GM23248 (cell line): ENCODE results near the gene ERC2. TPM values are rescaled to one million over a fixed set of nuclear protein-coding genes. Genes with fewer than 3 reads are reported as not detected.

Source experiments
- DNase-seq: peaks from one replicate; pipeline ENCODE4 v3.0.0-alpha.2; 2015
- H2AFZ ChIP-seq: fragments of 200-600 bp; sonication (generic); 2 replicates; pipeline ENCODE4 v1.6.1; 2016; ENCODE audit warnings: antibody characterized with exemption
- H3F3A ChIP-seq: fragments of 200-600 bp; sonication (generic); 2 replicates; pipeline ENCODE4 v1.6.1; 2016; ENCODE audit warnings: mild to moderate bottlenecking, antibody characterized with exemption, mixed run types; ENCODE audit not compliant: insufficient read depth
- H3K27ac ChIP-seq: fragments of 200-600 bp; sonication (generic); 2 replicates; pipeline ENCODE4 v1.5.1; 2016; ENCODE audit warnings: mild to moderate bottlenecking
- H3K27me3 ChIP-seq: fragments of 200-600 bp; sonication (generic); replicated peaks from 2 replicates; pipeline ENCODE4 v1.6.1; 2016; ENCODE audit warnings: mild to moderate bottlenecking; ENCODE audit not compliant: insufficient read depth
- H3K36me3 ChIP-seq: fragments of 200-600 bp; sonication (generic); 2 replicates; pipeline ENCODE4 v1.6.1; 2016; ENCODE audit warnings: low read depth, mild to moderate bottlenecking
- H3K4me1 ChIP-seq: fragments of 200-600 bp; sonication (generic); 2 replicates; pipeline ENCODE4 v1.6.1; 2016; ENCODE audit warnings: mild to moderate bottlenecking; ENCODE audit not compliant: insufficient read depth
- H3K4me2 ChIP-seq: fragments of 200-600 bp; sonication (generic); one replicate; pipeline ENCODE4 v1.6.1; 2016; ENCODE audit warnings: mild to moderate bottlenecking; ENCODE audit not compliant: unreplicated experiment
- H3K4me3 ChIP-seq: fragments of 200-600 bp; sonication (generic); 2 replicates; pipeline ENCODE4 v1.5.1; 2016; ENCODE audit warnings: mild to moderate bottlenecking
- H3K79me2 ChIP-seq: fragments of 200-600 bp; sonication (generic); 2 replicates; pipeline ENCODE4 v1.6.1; 2016; ENCODE audit warnings: mild to moderate bottlenecking; ENCODE audit not compliant: insufficient read depth
- H3K9ac ChIP-seq: fragments of 200-600 bp; sonication (generic); 2 replicates; pipeline ENCODE4 v1.6.1; 2016; ENCODE audit warnings: mild to moderate bottlenecking
- H3K9me2 ChIP-seq: fragments of 200-600 bp; sonication (generic); 2 replicates; pipeline ENCODE4 v1.6.1; 2016; ENCODE audit warnings: mixed run types, mild to moderate bottlenecking, moderate library complexity; ENCODE audit not compliant: insufficient read depth
- H3K9me3 ChIP-seq: fragments of 200-600 bp; sonication (generic); one replicate; pipeline ENCODE4 v1.6.1; 2017; ENCODE audit warnings: low read depth
- H4K20me1 ChIP-seq: fragments of 200-600 bp; sonication (generic); 2 replicates; pipeline ENCODE4 v1.6.0; 2016; ENCODE audit not compliant: insufficient read depth
- EZH2 ChIP-seq: fragments of 200-600 bp; sonication (generic); IDR thresholded peaks from 2 replicates; pipeline ENCODE4 v1.6.1; 2018; ENCODE audit warnings: antibody characterized with exemption, mild to moderate bottlenecking; ENCODE audit not compliant: insufficient read depth, poor library complexity, severe bottlenecking
- EZH2phosphoT487 ChIP-seq: fragments of 200-600 bp; sonication (generic); IDR thresholded peaks from 2 replicates; pipeline ENCODE4 v1.6.1; 2018; ENCODE audit warnings: antibody characterized with exemption, moderate library complexity, mild to moderate bottlenecking, low read depth; ENCODE audit not compliant: insufficient read depth
- WGBS, 2 experiments: methylation state at CpG; one replicate each; pipeline ENCODE4 v1.1.6; 2015 to 2017; ENCODE audit warnings: low lambda C conversion rate in 2 of 2, low coverage in 1 of 2; ENCODE audit errors: missing lambda C conversion rate in 2 of 2; 5-methylcytosine and 5-hydroxymethylcytosine counted together
- in situ Hi-C: fragments of 300-500 bp; cut with MboI; formaldehyde crosslinking; loops from 2 replicates; pipeline ENCODE4 v1.15.0; 2020
- polyA plus RNA-seq: library from polyadenylated mRNA; unstranded; fragments of >200 nt; fragmentation: Nextera tagmentation; extraction: Ambion mirVana; gene quantifications from 2 replicates; pipeline ENCODE4 v1.2.1, GENCODE V29; 2016
- total RNA-seq: library from RNA; depleted of rRNA; stranded (reverse); fragments of >200 nt; shearing (Covaris generic); gene quantifications from 2 replicates; pipeline ENCODE4 v1.2.3, GENCODE V29; 2014

Gene ERC2
- total and polyA plus RNA-seq, 2 experiments from 2014 or later = not detected

DNA sequence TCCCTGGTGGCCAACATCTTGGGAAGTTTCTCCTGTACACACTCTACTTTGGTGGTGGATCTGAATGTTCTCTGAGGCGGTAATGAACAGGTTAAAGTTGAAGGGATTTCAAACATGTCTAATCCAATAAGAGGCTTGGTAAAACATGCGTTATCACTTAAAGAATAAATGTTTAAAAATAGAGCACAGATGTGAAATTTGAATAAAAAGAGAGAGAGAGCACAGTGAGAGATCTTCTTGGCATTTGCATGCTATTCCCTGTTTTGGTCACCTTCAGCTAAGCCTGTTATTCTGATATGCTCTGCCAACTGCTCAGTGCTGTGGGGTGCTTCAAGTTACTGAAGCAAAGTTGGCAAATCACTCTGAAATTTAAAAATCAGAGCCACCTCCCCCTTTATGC, 743.4 kb downstream of the ERC2 start:
- no peak overlapping the region for H2AFZ ChIP-seq
- in situ Hi-C loops = loop anchor here (10.0 to 25.0 kb wide), 3 partner anchors 560 to 1288 kb away; no protein-coding TSS in a partner anchor
- no peak for TF ChIP-seq EZH2phosphoT487
- no peak for TF ChIP-seq EZH2
- WGBS, 2 experiments = 23 to 37% methylated on average over 2 of the region's 2 CpGs
- H3K4me2 ChIP-seq = no peak overlapping the region
- no peaks in the 10 kb centered on the region for H3K36me3 ChIP-seq
- no peak for DNase-seq
- H3K4me3 ChIP-seq = no peak overlapping the region
- 0 out of 2 replicates have a peak, but pooled peaks cover 6% of the 10 kb centered on the region for H3K4me1 ChIP-seq
- no peaks in the 10 kb centered on the region for H3K9me2 ChIP-seq
- H4K20me1 ChIP-seq = no peaks in the 10 kb centered on the region
- H3K9ac ChIP-seq = no peak overlapping the region
- no peaks in the 10 kb centered on the region for H3F3A ChIP-seq
- H3K27me3 ChIP-seq = no peaks in the 10 kb centered on the region
- no peak overlapping the region for H3K27ac ChIP-seq
- H3K79me2 ChIP-seq = no peaks in the 10 kb centered on the region
- no peaks in the 10 kb centered on the region for H3K9me3 ChIP-seq

DNA sequence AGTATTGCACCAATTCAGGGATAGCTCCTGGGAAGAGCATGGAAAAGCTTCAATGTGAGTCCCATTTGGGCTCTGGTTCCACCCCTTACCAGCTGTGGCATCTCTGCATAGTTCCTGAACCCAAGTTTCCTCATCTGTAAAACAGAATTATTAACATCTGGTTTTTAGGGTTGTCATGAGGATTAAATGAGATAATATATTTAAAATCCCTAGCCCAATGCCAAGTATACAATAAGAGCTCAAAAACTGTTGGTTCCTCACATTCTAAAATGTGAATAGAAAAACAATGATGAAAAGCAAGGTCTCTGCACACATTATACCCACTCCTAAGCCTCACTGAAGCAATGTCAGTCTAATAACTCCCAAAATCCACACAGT, 743.9 kb downstream of the ERC2 start:
- Histone ChIP-seq H3K9me3 (no peaks in the 10 kb centered on the region), H3K27ac (no peak overlapping the region), H3K4me3 (no peak overlapping the region), H3K27me3 (no peaks in the 10 kb centered on the region), H3F3A (no peaks in the 10 kb centered on the region), H3K36me3 (no peaks in the 10 kb centered on the region), H3K79me2 (no peaks in the 10 kb centered on the region), H3K4me2 (no peak overlapping the region), H2AFZ (no peak overlapping the region), H3K4me1 (peaks cover 10% of the 10 kb centered on the region), H3K9ac (no peak overlapping the region), H4K20me1 (no peaks in the 10 kb centered on the region), H3K9me2 (no peaks in the 10 kb centered on the region)
- in situ Hi-C loops = loop anchor here (10.0 kb wide), 1 partner anchor 560 kb away; no protein-coding TSS in a partner anchor
- no peak for DNase-seq
- TF ChIP-seq EZH2phosphoT487 (no peak), EZH2 (no peak)

DNA sequence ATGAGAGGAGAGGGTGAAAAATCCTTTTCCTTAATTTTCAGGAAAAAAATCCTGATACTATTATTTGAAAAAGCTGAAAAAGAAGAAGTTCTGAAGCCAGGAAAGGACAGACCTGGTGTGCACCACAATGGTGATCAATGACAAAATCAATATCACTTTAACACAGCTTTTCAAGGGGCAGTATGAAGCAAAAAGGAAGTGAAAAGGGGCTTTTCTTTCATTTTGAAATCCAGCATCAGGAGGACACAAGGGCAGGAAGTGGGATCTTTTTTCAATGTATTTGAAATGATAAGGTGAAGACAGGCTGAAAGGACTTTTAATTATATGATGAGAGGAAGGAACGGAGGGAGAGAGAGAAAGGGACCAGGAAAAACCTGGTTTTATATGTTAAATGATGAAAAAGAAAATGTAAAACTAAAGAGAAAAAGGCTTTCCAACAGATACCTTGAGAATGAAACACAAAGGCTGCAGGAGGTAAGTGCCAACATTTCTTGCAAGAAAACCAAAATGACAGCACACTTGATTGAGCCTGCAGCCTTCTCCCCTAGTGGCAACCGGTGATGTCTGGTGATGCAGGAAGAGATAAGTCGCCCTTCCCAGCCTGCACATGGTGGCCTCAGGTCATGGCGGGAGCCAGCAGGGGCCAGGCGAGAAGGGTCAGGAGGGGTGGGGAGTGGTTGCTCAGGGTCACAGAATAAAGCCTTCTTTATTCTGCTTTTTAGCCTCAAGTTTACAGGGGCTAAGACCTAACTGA, 744.4 kb downstream of the ERC2 start:
- TF ChIP-seq EZH2phosphoT487 (no peak), EZH2 (no peak)
- no peaks in the 10 kb centered on the region for H3K27me3 ChIP-seq
- H3K27ac ChIP-seq = no peak overlapping the region
- DNase-seq = no peak
- no peaks in the 10 kb centered on the region for H4K20me1 ChIP-seq
- H3K36me3 ChIP-seq = no peaks in the 10 kb centered on the region
- H3K4me2 ChIP-seq = no peak overlapping the region
- no peaks in the 10 kb centered on the region for H3K9me2 ChIP-seq
- H2AFZ ChIP-seq = no peak overlapping the region
- peaks cover 15% of the 10 kb centered on the region for H3K4me1 ChIP-seq
- no peaks in the 10 kb centered on the region for H3K79me2 ChIP-seq
- H3K4me3 ChIP-seq = no peak overlapping the region
- no peaks in the 10 kb centered on the region for H3K9me3 ChIP-seq
- WGBS, 2 experiments = 47 to 56% methylated on average over 5 of the region's 5 CpGs
- no peak overlapping the region for H3K9ac ChIP-seq
- H3F3A ChIP-seq = peaks cover 4% of the 10 kb centered on the region; the same call in 1 of the 2 replicates
- in situ Hi-C loops = loop anchor here (10.0 kb wide), 1 partner anchor 559 kb away; no protein-coding TSS in a partner anchor

DNA sequence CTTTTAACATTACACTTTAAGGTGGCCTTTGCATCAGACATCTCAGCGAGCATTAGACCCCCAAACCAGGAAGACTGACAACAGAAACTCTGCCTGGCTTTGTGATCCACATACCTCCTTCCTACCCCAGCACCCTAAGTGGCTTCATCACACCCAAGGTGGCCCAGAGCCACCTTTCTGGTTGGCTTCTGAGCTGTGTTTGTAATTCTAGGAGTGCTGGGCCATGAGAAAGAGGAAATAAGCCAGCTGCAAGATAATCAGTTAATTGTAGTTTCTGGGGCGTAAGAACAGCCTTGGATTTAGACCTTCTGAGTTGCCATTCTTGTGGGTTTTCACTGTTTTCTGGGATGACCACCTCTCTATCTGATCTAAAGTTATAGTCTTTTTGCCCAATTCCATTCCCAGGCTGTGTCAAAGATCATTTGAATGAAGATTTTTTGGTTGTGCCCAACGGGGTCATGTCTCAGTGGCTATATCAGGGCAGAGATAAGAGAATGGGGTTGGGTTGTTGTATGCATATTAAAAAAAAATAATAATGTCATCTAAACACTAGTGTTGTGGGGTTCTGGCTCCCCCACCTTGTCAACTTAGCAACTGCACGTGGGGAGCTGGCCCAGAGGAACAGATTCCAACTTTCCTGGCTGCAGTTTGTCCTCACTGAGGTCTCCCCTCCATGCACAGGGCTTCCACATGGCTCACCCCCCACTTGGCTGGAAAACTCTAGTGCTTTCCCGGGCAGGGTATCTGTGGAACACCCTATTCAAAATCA, 746.4 kb downstream of the ERC2 start:
- Histone ChIP-seq H3K4me1 (peaks cover 27% of the 10 kb centered on the region), H3K9ac (no peak overlapping the region), H3K27ac (no peak overlapping the region), H3K4me3 (no peak overlapping the region), H3K9me3 (no peaks in the 10 kb centered on the region), H4K20me1 (no peaks in the 10 kb centered on the region), H3K4me2 (no peak overlapping the region), H2AFZ (no peak overlapping the region), H3F3A (peaks cover 15% of the 10 kb centered on the region; the same call in 1 of the 2 replicates), H3K79me2 (no peaks in the 10 kb centered on the region), H3K27me3 (no peaks in the 10 kb centered on the region), H3K36me3 (no peaks in the 10 kb centered on the region), H3K9me2 (no peaks in the 10 kb centered on the region)
- in situ Hi-C loops = loop anchor here (10.0 kb wide), 1 partner anchor 557 kb away; no protein-coding TSS in a partner anchor
- peak; percentile 71 for DNase-seq
- TF ChIP-seq EZH2phosphoT487 (no peak), EZH2 (no peak)
- WGBS, 2 experiments = 33% methylated on average over 5 of the region's 5 CpGs
